ENCODE measurements around the gene IL34. TPM values are rescaled to one million over a fixed set of nuclear protein-coding genes. Genes with fewer than 3 reads are reported as not detected.

IL34 gene
- total and polyA plus RNA-seq, 2 of the 13 experiments (the other 11 are each of a cell fraction or from before 2014, with no cell fraction given) = 1.2 to 1.3 TPM

GRCh38 chr16:70638814-70639792 is 7.3 kb upstream of the IL34 start (continued):
- TF ChIP-seq, protein P1, sequence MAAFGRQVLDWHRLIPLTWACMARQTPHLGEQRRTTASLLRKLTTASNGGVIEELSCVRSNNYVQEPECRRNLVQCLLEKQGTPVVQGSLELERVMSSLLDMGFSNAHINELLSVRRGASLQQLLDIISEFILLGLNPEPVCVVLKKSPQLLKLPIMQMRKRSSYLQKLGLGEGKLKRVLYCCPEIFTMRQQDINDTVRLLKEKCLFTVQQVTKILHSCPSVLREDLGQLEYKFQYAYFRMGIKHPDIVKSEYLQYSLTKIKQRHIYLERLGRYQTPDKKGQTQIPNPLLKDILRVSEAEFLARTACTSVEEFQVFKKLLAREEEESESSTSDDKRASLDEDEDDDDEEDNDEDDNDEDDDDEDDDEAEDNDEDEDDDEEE (CRISPR knock-in tag; IDR thresholded peaks at IDR 0.05) = peak; percentile 57; the same call in 1 of the 2 replicates
- TF ChIP-seq SOX13 (IDR thresholded peaks at IDR 0.05) (no peak), SOX13 (CRISPR knock-in tag; conservative IDR thresholded peaks at IDR 0.05 in 1 of 2, IDR thresholded peaks at IDR 0.05 in 1 of 2) (peak in 1 of 2 experiments; percentile 38; a peak in 1 of 4 replicates), CEBPZ (IDR thresholded peaks at IDR 0.05; ENCODE audit: low read length) (no peak), NR2F1 (CRISPR knock-in tag; IDR thresholded peaks at IDR 0.05) (peak in 1 of 2 experiments; percentile 52; a peak in 1 of 4 replicates), TFE3 (CRISPR knock-in tag; IDR thresholded peaks at IDR 0.05) (peak; percentile 27; the same call in 1 of the 2 replicates), ARID5B (CRISPR knock-in tag; IDR thresholded peaks at IDR 0.05) (peak; percentile 45; the same call in 1 of the 2 replicates), FOSL2 (CRISPR knock-in tag; IDR thresholded peaks at IDR 0.05) (peak; percentile 91), JUND (CRISPR knock-in tag; IDR thresholded peaks at IDR 0.05) (0 out of 2 replicates have a peak, but pooled peaks have one; percentile 42), HNF4G (IDR thresholded peaks at IDR 0.05; ENCODE audit: borderline replicate concordance, low read depth, low read length) (no peak), HNF4G (CRISPR knock-in tag; IDR thresholded peaks at IDR 0.05; ENCODE audit: borderline replicate concordance, low read depth) (no peak), FOXA1 (IDR thresholded peaks at IDR 0.05) (no peak), FOXA1 (CRISPR knock-in tag; IDR thresholded peaks at IDR 0.05) (peak; percentile 49; the same call in 1 of the 2 replicates), U2AF1 (optimal IDR thresholded peaks at IDR 0.05; ENCODE audit: low read depth, low read length) (no peak), PHF21A (CRISPR knock-in tag; IDR thresholded peaks at IDR 0.05) (0 out of 2 replicates have a peak, but pooled peaks have one; percentile 27), REXO4 (CRISPR knock-in tag; IDR thresholded peaks at IDR 0.05; ENCODE audit: borderline replicate concordance) (no peak), RELA (CRISPR knock-in tag; IDR thresholded peaks at IDR 0.05) (no peak), SAP130 (CRISPR knock-in tag; IDR thresholded peaks at IDR 0.05; ENCODE audit: low read depth) (0 out of 2 replicates have a peak, but pooled peaks have one; percentile 18)
